ENCODE results near the gene RGS13.

The RGS13 gene

DNA sequence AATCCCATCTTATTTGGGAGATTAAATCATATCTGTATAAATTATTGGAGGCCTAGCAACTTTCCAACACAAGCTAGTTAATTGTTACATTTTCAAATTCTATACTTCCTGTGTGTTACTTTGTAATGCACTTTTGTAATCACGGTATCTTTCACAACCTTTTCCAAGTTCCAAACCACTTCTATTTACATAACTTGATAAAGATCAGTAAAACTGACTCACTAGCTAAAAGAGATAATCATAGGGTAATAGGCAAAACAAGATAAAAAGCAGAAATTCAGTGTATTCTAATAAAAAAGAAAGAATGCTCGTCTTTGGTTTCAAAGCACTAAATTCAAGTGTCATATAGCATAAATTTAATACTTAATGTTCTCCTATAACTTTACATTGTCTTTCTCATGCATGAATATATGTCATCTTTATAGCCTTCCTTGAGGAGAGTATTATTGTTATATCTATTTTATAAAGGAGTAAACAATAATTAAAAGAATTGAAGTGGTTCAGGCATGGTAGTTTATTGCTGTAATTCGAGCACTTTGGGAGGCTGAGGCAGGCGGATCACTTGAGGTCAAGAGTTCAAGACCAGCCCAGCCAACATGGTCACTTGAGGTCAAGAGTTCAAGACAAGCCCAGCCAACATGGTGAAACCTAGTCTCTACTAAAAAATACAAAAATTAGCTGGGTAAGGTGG, 66.4 kb downstream of the RGS13 start:
- H3K36me3 ChIP-seq (replicated peaks) = no peaks in the 10 kb centered on the region
- no peak overlapping the region for H3K4me3 ChIP-seq (ENCODE audit: low read depth, low read length)
- TF ChIP-seq, protein P1, sequence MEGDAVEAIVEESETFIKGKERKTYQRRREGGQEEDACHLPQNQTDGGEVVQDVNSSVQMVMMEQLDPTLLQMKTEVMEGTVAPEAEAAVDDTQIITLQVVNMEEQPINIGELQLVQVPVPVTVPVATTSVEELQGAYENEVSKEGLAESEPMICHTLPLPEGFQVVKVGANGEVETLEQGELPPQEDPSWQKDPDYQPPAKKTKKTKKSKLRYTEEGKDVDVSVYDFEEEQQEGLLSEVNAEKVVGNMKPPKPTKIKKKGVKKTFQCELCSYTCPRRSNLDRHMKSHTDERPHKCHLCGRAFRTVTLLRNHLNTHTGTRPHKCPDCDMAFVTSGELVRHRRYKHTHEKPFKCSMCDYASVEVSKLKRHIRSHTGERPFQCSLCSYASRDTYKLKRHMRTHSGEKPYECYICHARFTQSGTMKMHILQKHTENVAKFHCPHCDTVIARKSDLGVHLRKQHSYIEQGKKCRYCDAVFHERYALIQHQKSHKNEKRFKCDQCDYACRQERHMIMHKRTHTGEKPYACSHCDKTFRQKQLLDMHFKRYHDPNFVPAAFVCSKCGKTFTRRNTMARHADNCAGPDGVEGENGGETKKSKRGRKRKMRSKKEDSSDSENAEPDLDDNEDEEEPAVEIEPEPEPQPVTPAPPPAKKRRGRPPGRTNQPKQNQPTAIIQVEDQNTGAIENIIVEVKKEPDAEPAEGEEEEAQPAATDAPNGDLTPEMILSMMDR (IDR thresholded peaks at IDR 0.05; ENCODE audit: low read depth, low read length, missing control alignments) = no peak
- H3K27ac ChIP-seq = peak overlapping the region; percentile 75
- DNase-seq = peak; percentile 18
- in situ Hi-C loops (cut with HindIII; ENCODE audit: low pct_ligation_motif_present, low sequenced_read_pairs) = no loop called here
- no peaks in the 10 kb centered on the region for H3K27me3 ChIP-seq (replicated peaks)

DNA sequence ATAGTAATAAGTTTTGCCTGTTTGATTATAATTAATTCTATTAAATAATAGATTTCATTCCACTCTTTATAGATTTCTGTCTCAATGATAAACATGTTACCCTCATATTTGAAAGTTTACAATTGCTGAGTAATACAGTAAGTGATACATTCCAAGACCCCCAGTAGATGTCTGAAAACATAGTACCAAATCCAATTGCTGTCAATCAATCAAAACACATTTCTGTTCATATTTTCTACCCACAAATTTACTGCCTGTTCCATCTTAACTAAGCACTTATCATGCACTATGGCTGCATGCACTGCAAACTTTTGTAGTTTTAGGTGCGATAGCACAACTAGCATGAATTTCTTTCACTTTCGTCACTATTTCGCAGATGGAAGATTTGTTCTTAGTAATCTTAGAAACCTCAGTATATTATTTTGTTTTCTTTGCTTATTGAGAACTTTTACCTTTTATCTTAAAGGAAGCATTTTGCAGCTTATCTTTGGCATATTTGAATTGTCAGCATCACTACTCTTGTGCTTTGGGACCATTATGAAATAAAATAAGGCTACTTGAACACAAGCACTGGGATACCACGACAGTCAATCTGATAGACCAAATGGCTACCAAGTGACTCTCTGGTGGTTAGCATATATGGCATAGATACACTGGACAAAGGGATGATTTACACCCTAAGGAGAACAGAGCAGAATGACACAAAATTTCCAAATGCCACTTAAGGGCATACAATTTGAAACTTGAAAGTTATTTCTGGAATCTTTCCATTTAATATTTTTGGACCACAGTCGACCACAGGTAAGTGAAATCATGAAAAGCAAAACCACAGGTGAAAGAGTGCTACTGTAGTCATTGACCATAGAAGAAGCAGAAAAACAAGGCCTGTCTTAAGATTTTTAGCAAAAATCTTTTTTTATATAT, 67.6 kb downstream of the RGS13 start:
- Histone ChIP-seq H3K36me3 (replicated peaks) (no peaks in the 10 kb centered on the region), H3K27ac (no peak overlapping the region), H3K27me3 (replicated peaks) (no peaks in the 10 kb centered on the region), H3K4me3 (ENCODE audit: low read depth, low read length) (no peak overlapping the region)
- DNase-seq = no peak
- in situ Hi-C loops (cut with HindIII; ENCODE audit: low pct_ligation_motif_present, low sequenced_read_pairs) = no loop called here
- TF ChIP-seq, protein P1 (IDR thresholded peaks at IDR 0.05; ENCODE audit: low read depth, low read length, missing control alignments) = no peak

DNA sequence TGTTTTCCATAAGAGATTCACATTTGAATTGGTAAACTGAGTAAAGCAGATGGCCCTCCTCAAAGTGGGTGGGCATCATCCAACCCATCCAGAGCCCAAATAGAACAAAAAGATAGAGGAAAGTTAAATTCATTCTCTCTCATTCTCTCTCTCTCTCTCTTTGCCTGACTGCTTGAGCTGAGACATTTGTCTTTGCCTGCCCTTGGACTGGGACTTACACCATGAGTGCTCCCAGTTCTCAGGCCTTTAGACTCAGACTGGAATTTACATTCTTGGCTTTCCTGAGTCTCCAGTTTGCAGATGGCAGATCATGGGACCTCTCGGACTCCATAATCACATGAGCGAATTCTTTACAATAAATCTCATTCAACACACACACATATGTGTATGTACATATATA, 69.6 kb downstream of the RGS13 start:
- Histone ChIP-seq H3K4me3 (ENCODE audit: low read depth, low read length) (no peak overlapping the region), H3K36me3 (replicated peaks) (no peaks in the 10 kb centered on the region), H3K27ac (no peak overlapping the region), H3K27me3 (replicated peaks) (no peaks in the 10 kb centered on the region)
- in situ Hi-C loops (cut with HindIII; ENCODE audit: low pct_ligation_motif_present, low sequenced_read_pairs) = no loop called here
- TF ChIP-seq, protein P1 (IDR thresholded peaks at IDR 0.05; ENCODE audit: low read depth, low read length, missing control alignments) = no peak
- no peak for DNase-seq

DNA sequence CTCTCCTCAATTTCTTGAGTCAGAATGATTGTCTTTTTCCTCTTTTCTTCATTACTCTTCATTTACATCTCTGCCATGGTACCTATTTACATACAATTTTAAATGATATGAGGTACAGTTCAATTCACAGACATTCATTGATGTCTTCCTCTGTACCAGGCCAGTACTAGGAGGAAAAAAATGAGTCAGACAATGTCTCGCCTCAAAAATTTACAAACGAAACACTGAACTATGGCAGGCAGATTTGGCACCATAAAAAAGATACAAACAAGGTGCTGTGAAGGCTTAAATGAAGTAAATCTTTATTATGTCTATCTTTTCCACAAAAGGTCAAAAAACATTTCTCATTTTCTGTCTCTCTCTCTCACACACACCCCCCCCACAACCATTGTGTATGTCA, 71.0 kb downstream of the RGS13 start:
- H3K27me3 ChIP-seq (replicated peaks) = no peaks in the 10 kb centered on the region
- TF ChIP-seq, protein P1 (IDR thresholded peaks at IDR 0.05; ENCODE audit: low read depth, low read length, missing control alignments) = no peak
- no peak overlapping the region for H3K4me3 ChIP-seq (ENCODE audit: low read depth, low read length)
- H3K27ac ChIP-seq = no peak overlapping the region
- in situ Hi-C loops (cut with HindIII; ENCODE audit: low pct_ligation_motif_present, low sequenced_read_pairs) = no loop called here
- peak; percentile 9 for DNase-seq
- no peaks in the 10 kb centered on the region for H3K36me3 ChIP-seq (replicated peaks)

DNA sequence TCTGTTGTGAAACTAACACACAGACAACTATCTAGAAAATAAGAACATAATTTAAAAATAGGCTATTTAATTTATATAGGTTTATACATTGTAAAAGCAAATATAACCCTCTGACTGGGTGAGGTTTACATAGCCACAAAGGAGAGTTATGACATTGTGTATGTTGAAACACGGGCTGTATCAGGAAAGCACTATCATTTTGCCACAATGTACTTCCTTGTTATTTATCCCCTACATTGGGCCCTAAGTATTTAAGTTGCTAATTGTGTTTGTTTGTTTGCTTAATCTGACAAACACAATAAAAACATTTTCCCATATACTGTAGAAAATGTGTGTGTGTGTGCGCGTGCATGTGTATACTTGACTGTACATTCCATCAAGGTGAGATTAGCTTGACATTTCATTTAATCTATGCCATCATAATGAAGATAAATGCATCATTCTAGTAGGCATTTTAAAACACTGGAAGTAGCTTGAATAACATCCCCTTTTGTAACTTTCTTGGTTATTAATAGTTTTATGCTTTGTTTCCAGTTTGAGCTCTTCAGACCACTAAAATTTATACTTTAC, 72.1 kb downstream of the RGS13 start:
- no peak overlapping the region for H3K27ac ChIP-seq
- no peak overlapping the region for H3K4me3 ChIP-seq (ENCODE audit: low read depth, low read length)
- H3K36me3 ChIP-seq (replicated peaks) = no peaks in the 10 kb centered on the region
- H3K27me3 ChIP-seq (replicated peaks) = no peaks in the 10 kb centered on the region
- DNase-seq = no peak
- in situ Hi-C loops (cut with HindIII; ENCODE audit: low pct_ligation_motif_present, low sequenced_read_pairs) = no loop called here
- TF ChIP-seq, protein P1 (IDR thresholded peaks at IDR 0.05; ENCODE audit: low read depth, low read length, missing control alignments) = no peak
